NB4 (cell line): ENCODE measurements around the gene HHIP.
"Not testable (repeated sequence)": the region's sequence is repeated elsewhere in the genome, so short reads cannot be mapped to it uniquely, and the experiment has no call there.

Experiments used
- POLR2A ChIP-seq: IDR thresholded peaks from 2 replicates; pipeline ENCODE4 v1.6.1; 2011; ENCODE audit warnings: mild to moderate bottlenecking; ENCODE audit not compliant: insufficient read length; ENCODE audit errors: extremely low read depth
- TF ChIP-seq, protein P1 (sequence below): IDR thresholded peaks from one replicate; pipeline ENCODE4 v1.5.1; 2012; ENCODE audit warnings: low read depth, low read length

DNA sequence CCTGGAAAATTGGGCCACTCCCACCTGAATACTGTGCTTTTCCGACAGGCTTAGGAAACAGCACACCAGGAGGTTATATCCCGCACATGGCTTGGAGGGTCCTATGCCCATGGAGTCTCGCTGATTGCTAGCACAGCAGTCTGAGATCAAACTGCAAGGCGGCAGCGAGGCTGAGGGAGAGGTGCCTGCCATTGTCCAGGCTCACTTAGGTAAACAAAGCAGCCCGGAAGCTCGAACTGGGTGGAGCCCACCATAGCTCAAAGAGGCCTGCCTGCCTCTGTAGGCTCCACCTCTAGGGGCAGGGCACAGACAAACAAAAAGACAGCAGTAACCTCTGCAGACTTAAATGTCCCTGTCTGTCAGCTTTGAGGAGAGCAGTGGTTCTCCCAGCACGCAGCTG lies 122.9 kb downstream of the HHIP start:
- TF ChIP-seq, protein P1, sequence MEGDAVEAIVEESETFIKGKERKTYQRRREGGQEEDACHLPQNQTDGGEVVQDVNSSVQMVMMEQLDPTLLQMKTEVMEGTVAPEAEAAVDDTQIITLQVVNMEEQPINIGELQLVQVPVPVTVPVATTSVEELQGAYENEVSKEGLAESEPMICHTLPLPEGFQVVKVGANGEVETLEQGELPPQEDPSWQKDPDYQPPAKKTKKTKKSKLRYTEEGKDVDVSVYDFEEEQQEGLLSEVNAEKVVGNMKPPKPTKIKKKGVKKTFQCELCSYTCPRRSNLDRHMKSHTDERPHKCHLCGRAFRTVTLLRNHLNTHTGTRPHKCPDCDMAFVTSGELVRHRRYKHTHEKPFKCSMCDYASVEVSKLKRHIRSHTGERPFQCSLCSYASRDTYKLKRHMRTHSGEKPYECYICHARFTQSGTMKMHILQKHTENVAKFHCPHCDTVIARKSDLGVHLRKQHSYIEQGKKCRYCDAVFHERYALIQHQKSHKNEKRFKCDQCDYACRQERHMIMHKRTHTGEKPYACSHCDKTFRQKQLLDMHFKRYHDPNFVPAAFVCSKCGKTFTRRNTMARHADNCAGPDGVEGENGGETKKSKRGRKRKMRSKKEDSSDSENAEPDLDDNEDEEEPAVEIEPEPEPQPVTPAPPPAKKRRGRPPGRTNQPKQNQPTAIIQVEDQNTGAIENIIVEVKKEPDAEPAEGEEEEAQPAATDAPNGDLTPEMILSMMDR: not testable (repeated sequence)
- TF ChIP-seq POLR2A: not testable (repeated sequence)
